T-helper 2 cell (primary cell): Measurements from ENCODE around the gene PTPRK.

Experiments
- DNase-seq, 5 experiments: peaks; one replicate each; pipeline versions ENCODE4 v3.0.0 to v3.0.0-alpha.2; 2012 to 2022

Gene PTPRK

GRCh38 chr6:128339635-128340450 is 180.6 kb downstream of the PTPRK start:
- DNase-seq = no peak

GRCh38 chr6:128337619-128338018 is 182.8 kb downstream of the PTPRK start:
- DNase-seq = no peak

GRCh38 chr6:128336436-128337095 is 183.8 kb downstream of the PTPRK start:
- DNase-seq = no peak

GRCh38 chr6:128335963-128336362 is 184.4 kb downstream of the PTPRK start:
- DNase-seq = no peak

GRCh38 chr6:128333581-128334223 is 186.7 kb downstream of the PTPRK start:
- no peak for DNase-seq

- DNase-seq = peak in 3 of 5 experiments; percentile 3 to 65 (median 20)
Measured at GRCh38 chr6:128327890-128328289, 192.5 kb downstream of the PTPRK start.

GRCh38 chr6:128323011-128323410 is 197.4 kb downstream of the PTPRK start:
- DNase-seq = no peak

- DNase-seq = no peak
Measured at GRCh38 chr6:128319946-128320345, 200.5 kb downstream of the PTPRK start.

GRCh38 chr6:128319157-128319556 is 201.2 kb downstream of the PTPRK start:
- no peak for DNase-seq

- DNase-seq = no peak
Measured at GRCh38 chr6:128316258-128316929, 204.0 kb downstream of the PTPRK start.

- DNase-seq = no peak
Measured at GRCh38 chr6:128314190-128314589, 206.2 kb downstream of the PTPRK start.

- peak in 1 of 5 experiments; percentile 30 for DNase-seq
Measured at GRCh38 chr6:128311944-128312570, 208.3 kb downstream of the PTPRK start.

- no peak for DNase-seq
Measured at GRCh38 chr6:128310451-128310850, 209.9 kb downstream of the PTPRK start.

- DNase-seq = peak in 1 of 5 experiments; percentile 24
Measured at GRCh38 chr6:128307671-128308070, 212.7 kb downstream of the PTPRK start.

GRCh38 chr6:128305976-128306375 is 214.4 kb downstream of the PTPRK start:
- no peak for DNase-seq

- no peak for DNase-seq
Measured at GRCh38 chr6:128305228-128305627, 215.2 kb downstream of the PTPRK start.

GRCh38 chr6:128303870-128304269 is 216.5 kb downstream of the PTPRK start:
- no peak for DNase-seq

- DNase-seq = no peak
Measured at GRCh38 chr6:128302942-128303341, 217.5 kb downstream of the PTPRK start.

- DNase-seq = no peak
Measured at GRCh38 chr6:128295670-128296069, 224.7 kb downstream of the PTPRK start.

- DNase-seq = no peak
Measured at GRCh38 chr6:128290221-128290620, 230.2 kb downstream of the PTPRK start.

GRCh38 chr6:128284128-128284527 is 236.3 kb downstream of the PTPRK start:
- DNase-seq = no peak

GRCh38 chr6:128282961-128283360 is 237.4 kb downstream of the PTPRK start:
- no peak for DNase-seq

GRCh38 chr6:128280960-128281359 is 239.4 kb downstream of the PTPRK start:
- DNase-seq = no peak
